Stimulated activated CD4-positive, alpha-beta T cell treated with anti-CD3 and anti-CD28 coated beads, Interleukin-4, amount 100 ng/mL, for 1 hour (primary cell): ENCODE results near the gene TNFRSF11A.

ENCODE experiments used
- DNase-seq: peaks from one replicate; pipeline ENCODE4 v3.0.0-alpha.2; 2020

TNFRSF11A gene

GRCh38 chr18:62324917-62325805, at the start of gene TNFRSF11A:
Gene TNFRSF11A, plus strand, starts transcription at chr18:62325310. Its CDS starts 43 bp downstream, at chr18:62325353.
- DNase-seq = peak; percentile 72

- DNase-seq = no peak
Observed at GRCh38 chr18:62277045-62277444, 48.1 kb upstream of the TNFRSF11A start.

- DNase-seq = no peak
Observed at GRCh38 chr18:62279561-62279960, 45.5 kb upstream of the TNFRSF11A start.

- no peak for DNase-seq
Observed at GRCh38 chr18:62280058-62280457, 45.1 kb upstream of the TNFRSF11A start.

GRCh38 chr18:62280786-62281185, 44.3 kb upstream of the TNFRSF11A start:
- DNase-seq = no peak

GRCh38 chr18:62281684-62282083, 43.4 kb upstream of the TNFRSF11A start:
- no peak for DNase-seq

- DNase-seq = no peak
Observed at GRCh38 chr18:62282188-62282629, 42.9 kb upstream of the TNFRSF11A start.

- DNase-seq = no peak
Observed at GRCh38 chr18:62284637-62285036, 40.5 kb upstream of the TNFRSF11A start.

- DNase-seq = no peak
Observed at GRCh38 chr18:62285281-62285680, 39.8 kb upstream of the TNFRSF11A start.

- DNase-seq = no peak
Observed at GRCh38 chr18:62287781-62288664, 37.1 kb upstream of the TNFRSF11A start.

GRCh38 chr18:62288665-62289008, 36.5 kb upstream of the TNFRSF11A start:
- no peak for DNase-seq

- DNase-seq = no peak
Observed at GRCh38 chr18:62289047-62289446, 36.1 kb upstream of the TNFRSF11A start.

GRCh38 chr18:62294073-62294472, 31.0 kb upstream of the TNFRSF11A start:
- no peak for DNase-seq

GRCh38 chr18:62300359-62300963, 24.6 kb upstream of the TNFRSF11A start:
- DNase-seq = no peak

- no peak for DNase-seq
Observed at GRCh38 chr18:62301322-62301721, 23.8 kb upstream of the TNFRSF11A start.

- DNase-seq = no peak
Observed at GRCh38 chr18:62312851-62313250, 12.3 kb upstream of the TNFRSF11A start.

GRCh38 chr18:62318228-62319180, 6.6 kb upstream of the TNFRSF11A start:
- no peak for DNase-seq

- no peak for DNase-seq
Observed at GRCh38 chr18:62321201-62321600, 3.9 kb upstream of the TNFRSF11A start.

GRCh38 chr18:62323483-62324180, 1.5 kb upstream of the TNFRSF11A start:
- DNase-seq = no peak

GRCh38 chr18:62324181-62324828, 805 bp upstream of the TNFRSF11A start:
- DNase-seq = no peak
